ENCODE measurements around the gene ACOX1.

GRCh38 chr17:75941442-75941819, 37.5 kb downstream of the ACOX1 start:
- no peak for TF ChIP-seq CTCF (IDR thresholded peaks at IDR 0.05)
- no peak for TF ChIP-seq EP300 (IDR thresholded peaks at IDR 0.05)
- no peak for TF ChIP-seq POLR2A (IDR thresholded peaks at IDR 0.05; ENCODE audit: low read depth)
- TF ChIP-seq POLR2AphosphoS5 (IDR thresholded peaks at IDR 0.05): no peak

Measured in esophagus muscularis mucosa (tissue), 4 donors.